Dedifferentiated amniotic fluid mesenchymal stem cell (primary cell): ENCODE results near the gene AP5Z1.

Source experiments
- DNase-seq: peaks from one replicate; pipeline ENCODE4 v3.0.0-alpha.2; 2016; ENCODE audit errors: extremely low spot score

The AP5Z1 gene

GRCh38 chr7:4745971-4746919 lies 29.2 kb upstream of the AP5Z1 start:
- peak; percentile 76 for DNase-seq

DNA sequence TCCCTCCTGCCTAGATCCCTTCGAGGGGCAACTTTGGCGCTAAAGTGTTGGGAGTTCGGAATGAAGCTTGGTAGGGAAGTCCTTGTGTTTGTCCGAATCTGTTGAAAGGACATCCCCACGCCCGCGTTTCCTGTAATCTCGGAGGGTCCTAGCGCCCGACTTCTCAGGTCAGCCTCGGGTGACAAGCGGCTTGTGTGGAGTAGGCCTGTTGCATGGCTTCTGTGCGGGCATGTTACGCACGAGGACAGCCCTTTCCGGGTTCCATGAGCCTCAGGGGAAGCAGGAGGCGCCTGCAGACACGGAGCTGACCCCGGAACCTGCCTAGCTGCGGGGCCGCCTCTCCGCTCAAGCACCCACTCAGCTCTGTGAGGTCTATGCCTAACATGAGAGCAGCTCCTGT lies 28.4 kb upstream of the AP5Z1 start:
- no peak for DNase-seq

- DNase-seq, result no peak
These were observed 27.7 kb upstream of the AP5Z1 start for GRCh38 chr7:4747746-4748145.

DNA sequence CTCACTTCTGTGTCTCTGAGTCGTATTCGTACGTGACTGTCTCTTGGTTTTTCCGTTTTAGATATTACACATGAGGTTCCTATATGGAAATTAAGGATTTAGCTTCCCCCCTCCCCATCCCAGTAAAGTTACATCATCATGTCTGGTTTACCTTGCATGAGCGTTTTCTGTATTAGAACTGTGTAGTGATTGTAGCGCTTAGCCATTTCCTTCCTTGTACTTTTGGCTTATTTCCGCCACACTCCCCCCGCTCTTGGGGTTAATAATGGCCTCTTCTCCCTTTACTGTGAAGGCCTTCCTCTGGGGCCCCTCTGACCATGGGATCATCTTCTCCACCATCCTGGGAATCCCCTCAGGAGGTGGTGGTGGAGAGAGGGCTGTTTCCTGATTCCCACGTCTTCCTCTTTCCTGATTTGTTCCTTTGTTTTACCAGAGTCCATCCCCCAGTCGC lies 27.2 kb upstream of the AP5Z1 start:
- DNase-seq, result no peak

- DNase-seq, result no peak
These were observed 26.1 kb upstream of the AP5Z1 start for GRCh38 chr7:4749363-4749762.

- no peak for DNase-seq
These were observed 25.6 kb upstream of the AP5Z1 start for GRCh38 chr7:4749798-4750197.

DNA sequence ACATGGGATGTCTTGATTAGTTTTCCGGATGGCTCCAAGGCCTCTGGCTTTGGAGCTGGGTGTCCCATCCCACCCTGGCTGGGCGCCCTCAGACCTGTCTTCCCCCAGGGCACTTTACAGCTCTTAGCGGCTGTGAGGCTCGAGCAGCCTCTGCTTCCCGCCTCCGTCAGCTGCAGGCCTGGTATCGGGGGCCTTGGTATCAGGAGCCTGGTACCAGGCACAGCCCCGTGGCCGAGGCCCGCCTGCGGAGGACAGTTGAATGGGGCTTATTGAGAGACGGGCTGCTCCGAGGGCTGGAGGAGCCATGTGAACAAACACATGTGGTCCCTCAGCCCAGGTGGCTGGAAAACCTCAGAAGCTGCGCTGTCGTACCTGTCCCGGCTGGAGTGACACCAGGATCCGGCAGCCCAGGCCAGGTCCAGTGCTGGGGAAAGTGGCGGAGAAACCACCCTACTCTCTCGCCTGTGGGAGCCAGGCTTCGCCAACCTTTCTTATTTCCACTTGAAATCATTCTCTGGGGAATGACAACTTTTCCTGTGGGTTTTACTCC lies 23.9 kb upstream of the AP5Z1 start:
- DNase-seq, result no peak

GRCh38 chr7:4753598-4754432 lies 21.6 kb upstream of the AP5Z1 start:
- DNase-seq, result no peak

- DNase-seq, result no peak
These were observed 20.9 kb upstream of the AP5Z1 start for GRCh38 chr7:4754433-4755010.

- no peak for DNase-seq
These were observed 20.4 kb upstream of the AP5Z1 start for GRCh38 chr7:4755045-4755444.

DNA sequence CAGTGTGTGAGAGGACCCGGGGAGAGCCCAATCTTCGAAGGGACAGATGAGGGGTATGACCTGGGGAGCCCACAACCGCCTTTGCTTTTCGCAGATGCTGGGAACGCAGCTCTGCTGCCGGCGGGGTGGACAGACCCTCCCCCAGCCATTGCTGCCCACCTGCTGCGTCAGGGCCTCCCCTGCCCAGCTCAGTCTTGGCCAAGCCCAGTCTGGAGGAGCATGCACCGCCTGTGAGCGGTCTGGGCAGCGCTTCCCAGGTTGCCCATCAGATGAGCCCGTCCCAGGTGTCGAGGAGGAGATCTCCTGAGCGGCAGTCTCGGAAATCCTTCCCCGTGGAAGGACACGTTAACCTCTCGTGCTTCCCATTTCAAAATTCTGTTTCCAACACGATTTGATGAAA lies 17.3 kb upstream of the AP5Z1 start:
- DNase-seq, result no peak

GRCh38 chr7:4758791-4759190 lies 16.6 kb upstream of the AP5Z1 start:
- DNase-seq, result no peak

GRCh38 chr7:4759211-4759610 lies 16.2 kb upstream of the AP5Z1 start:
- no peak for DNase-seq

DNA sequence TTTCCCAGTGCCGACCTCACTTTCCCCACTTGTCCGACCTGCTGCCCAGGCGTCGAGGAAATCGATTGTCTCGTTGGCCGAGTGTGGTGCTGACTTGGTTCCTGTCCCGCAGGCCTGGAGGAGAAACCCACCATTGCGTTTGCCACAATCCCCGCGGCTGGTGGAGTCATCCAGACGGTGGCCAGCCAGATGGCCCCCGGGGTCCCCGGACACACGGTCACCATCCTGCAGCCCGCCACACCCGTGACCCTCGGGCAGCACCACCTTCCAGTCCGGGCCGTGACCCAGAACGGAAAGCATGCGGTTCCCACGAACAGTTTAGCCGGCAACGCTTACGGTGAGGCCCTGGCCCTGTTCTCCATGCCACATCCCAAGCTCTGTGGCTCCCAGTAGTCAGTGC lies 14.5 kb upstream of the AP5Z1 start:
- no peak for DNase-seq

GRCh38 chr7:4762121-4763055 lies 13.0 kb upstream of the AP5Z1 start:
- DNase-seq, result no peak

DNA sequence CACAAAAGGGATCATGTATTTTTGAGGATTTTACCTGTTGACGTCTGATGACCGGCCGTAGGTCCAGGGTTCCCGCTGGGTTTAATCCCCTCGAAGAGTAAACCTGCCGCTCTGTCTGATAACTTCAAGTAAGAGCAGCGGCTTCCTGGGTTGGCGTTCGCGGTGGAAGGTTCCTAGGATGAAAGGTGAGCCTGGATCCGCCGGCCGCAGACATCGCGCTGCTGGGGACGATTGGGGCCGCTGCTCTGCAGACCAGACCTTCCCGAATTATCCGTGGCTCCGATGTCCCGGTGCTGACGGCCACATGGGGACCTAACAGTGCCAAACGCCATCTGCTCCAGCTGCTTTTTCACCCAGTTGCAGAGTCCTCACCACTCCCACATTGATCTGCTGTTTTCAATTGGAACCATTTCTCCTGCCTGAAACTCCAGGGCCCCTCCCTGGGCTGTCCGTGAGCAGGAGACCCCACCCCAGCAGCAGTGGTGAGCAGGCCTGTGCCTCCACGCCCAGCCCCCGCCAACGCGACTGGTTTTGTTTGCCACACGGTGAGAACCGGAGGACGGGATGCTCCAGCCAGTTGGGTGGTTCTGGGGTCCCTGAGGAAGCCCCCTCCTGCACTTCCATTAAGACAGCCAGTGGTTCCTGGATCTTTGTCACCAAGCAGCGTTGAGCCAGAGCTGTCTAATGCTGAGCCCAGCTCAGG lies 12.2 kb upstream of the AP5Z1 start:
- no peak for DNase-seq

- DNase-seq, result no peak
These were observed 11.6 kb upstream of the AP5Z1 start for GRCh38 chr7:4763794-4764185.

DNA sequence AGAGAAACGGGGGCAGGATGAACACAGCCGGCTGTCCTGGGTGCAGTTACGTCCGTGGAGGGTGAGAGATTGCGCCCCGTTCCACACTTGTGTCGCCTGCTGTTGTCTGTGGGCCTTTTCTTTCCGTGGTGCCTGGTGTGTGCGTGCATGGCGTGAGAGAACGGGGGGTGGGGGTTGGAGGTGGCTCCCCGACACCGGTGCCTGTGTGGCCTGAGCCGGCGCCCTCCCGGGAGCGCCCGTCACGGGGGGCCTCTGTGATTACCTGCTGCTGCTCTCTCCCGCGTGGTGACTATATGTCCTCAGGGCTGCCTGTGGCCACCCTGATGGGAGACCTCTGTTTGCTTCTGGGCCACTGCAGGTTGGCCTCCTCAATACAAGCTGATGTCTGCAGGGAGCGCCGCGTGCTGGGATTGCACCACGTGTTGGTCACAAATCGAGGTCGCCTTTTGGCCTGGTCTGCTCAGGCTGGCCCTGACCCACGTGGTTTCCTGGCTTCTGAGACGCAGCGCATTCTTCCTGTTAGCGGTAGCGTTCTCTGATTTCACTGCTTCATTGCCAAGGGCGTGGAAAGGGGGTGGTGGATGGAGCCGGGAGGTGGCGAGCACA lies 10.9 kb upstream of the AP5Z1 start:
- DNase-seq, result no peak

- no peak for DNase-seq
These were observed 9.5 kb upstream of the AP5Z1 start for GRCh38 chr7:4765776-4766490.
